ENCODE data around the gene LIME1. TPM values are rescaled to one million over a fixed set of nuclear protein-coding genes. Genes with fewer than 3 reads are reported as not detected.

Gene LIME1
- total RNA-seq, 1 donor = 3.5 TPM

- DNase-seq (ENCODE audit: low read depth) = no peak
- TF ChIP-seq CTCF (IDR thresholded peaks at IDR 0.05; ENCODE audit: insufficient read depth, low read depth, low read length) = no peak
- H3K4me3 ChIP-seq (ENCODE audit: low read depth, low read length) = no peak overlapping the region
Measured at GRCh38 chr20:63733579-63734081, 2.8 kb upstream of the LIME1 start.

GRCh38 chr20:63734111-63734945 lies 2.1 kb upstream of the LIME1 start:
- no peak for DNase-seq (ENCODE audit: low read depth)
- H3K4me3 ChIP-seq (ENCODE audit: low read depth, low read length) = no peak overlapping the region
- no peak for TF ChIP-seq CTCF (IDR thresholded peaks at IDR 0.05; ENCODE audit: insufficient read depth, low read depth, low read length)

GRCh38 chr20:63734946-63735858 lies 1.3 kb upstream of the LIME1 start:
- H3K4me3 ChIP-seq (ENCODE audit: low read depth, low read length) = no peak overlapping the region
- TF ChIP-seq CTCF (IDR thresholded peaks at IDR 0.05; ENCODE audit: insufficient read depth, low read depth, low read length) = no peak
- DNase-seq (ENCODE audit: low read depth) = no peak

GRCh38 chr20:63736893-63737694 lies 630 bp downstream of the LIME1 start:
- TF ChIP-seq CTCF (IDR thresholded peaks at IDR 0.05; ENCODE audit: insufficient read depth, low read depth, low read length) = no peak
- H3K4me3 ChIP-seq (ENCODE audit: low read depth, low read length) = no peak overlapping the region
- DNase-seq (ENCODE audit: low read depth) = no peak

- H3K4me3 ChIP-seq (ENCODE audit: low read depth, low read length) = no peak overlapping the region
- DNase-seq (ENCODE audit: low read depth) = no peak
- no peak for TF ChIP-seq CTCF (IDR thresholded peaks at IDR 0.05; ENCODE audit: insufficient read depth, low read depth, low read length)
Measured at GRCh38 chr20:63737695-63737944, 1.2 kb downstream of the LIME1 start.

GRCh38 chr20:63737945-63738686 lies 1.7 kb downstream of the LIME1 start:
- DNase-seq (ENCODE audit: low read depth) = no peak
- H3K4me3 ChIP-seq (ENCODE audit: low read depth, low read length) = no peak overlapping the region
- TF ChIP-seq CTCF (IDR thresholded peaks at IDR 0.05; ENCODE audit: insufficient read depth, low read depth, low read length) = no peak

All from fibroblast of villous mesenchyme (primary cell).